Measurements from ENCODE around the gene C1orf174.

DNA sequence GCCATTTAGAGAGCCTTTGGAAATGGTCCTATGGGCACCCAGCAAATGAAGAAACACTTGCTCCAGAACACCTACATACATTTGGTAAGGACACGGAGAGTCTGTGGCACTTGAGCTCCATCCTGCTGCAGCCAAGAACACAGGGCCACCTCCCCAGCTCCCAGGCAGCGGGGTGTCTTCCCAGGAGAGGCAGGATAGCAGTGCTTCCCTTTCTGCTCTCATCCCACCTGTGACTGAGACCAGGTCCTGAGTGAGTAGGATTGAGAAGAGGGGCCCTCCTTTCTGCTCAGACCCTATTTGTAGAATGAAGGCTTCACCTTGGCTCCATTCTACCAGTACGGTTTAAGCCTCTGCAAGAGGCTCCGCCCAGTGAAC lies 4.1 kb downstream of the C1orf174 start:
- TF ChIP-seq, protein P1, sequence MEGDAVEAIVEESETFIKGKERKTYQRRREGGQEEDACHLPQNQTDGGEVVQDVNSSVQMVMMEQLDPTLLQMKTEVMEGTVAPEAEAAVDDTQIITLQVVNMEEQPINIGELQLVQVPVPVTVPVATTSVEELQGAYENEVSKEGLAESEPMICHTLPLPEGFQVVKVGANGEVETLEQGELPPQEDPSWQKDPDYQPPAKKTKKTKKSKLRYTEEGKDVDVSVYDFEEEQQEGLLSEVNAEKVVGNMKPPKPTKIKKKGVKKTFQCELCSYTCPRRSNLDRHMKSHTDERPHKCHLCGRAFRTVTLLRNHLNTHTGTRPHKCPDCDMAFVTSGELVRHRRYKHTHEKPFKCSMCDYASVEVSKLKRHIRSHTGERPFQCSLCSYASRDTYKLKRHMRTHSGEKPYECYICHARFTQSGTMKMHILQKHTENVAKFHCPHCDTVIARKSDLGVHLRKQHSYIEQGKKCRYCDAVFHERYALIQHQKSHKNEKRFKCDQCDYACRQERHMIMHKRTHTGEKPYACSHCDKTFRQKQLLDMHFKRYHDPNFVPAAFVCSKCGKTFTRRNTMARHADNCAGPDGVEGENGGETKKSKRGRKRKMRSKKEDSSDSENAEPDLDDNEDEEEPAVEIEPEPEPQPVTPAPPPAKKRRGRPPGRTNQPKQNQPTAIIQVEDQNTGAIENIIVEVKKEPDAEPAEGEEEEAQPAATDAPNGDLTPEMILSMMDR (IDR thresholded peaks at IDR 0.05), result no peak
- no peak for TF ChIP-seq POLR2A (IDR thresholded peaks at IDR 0.05)
